Measurements from ENCODE around the gene FUT8. TPM values are rescaled to one million over a fixed set of nuclear protein-coding genes. Genes with fewer than 3 reads are reported as not detected.

FUT8 gene
- total and polyA plus RNA-seq, 8 donors = 5.8 to 42.6 (median 20.3) TPM

GRCh38 chr14:65594882-65595237 lies 182.3 kb downstream of the FUT8 start:
- Histone ChIP-seq H3K27ac (no peak overlapping the region), H3K36me3 (no peaks in the 10 kb centered on the region), H3K9me3 (no peaks in the 10 kb centered on the region), H3K4me3 (no peak overlapping the region), H3K27me3 (no peaks in the 10 kb centered on the region), H3K4me1 (peaks cover 0 to 10% (median 0%) of the 10 kb centered on the region in 3 donors)
- DNase-seq (no peak), FAIRE-seq (no peak), ATAC-seq (no peak)
- WGBS, 2 donors = 89 to 97% methylated on average over 5 of the region's 5 CpGs
- intact Hi-C loops (cut with DNase I) = no loop called here
- no peak for TF ChIP-seq CTCF (IDR thresholded peaks at IDR 0.05)

- ATAC-seq (no peak), DNase-seq (no peak), FAIRE-seq (no peak)
- Histone ChIP-seq H3K36me3 (no peaks in the 10 kb centered on the region), H3K27me3 (no peaks in the 10 kb centered on the region), H3K4me3 (no peak overlapping the region), H3K9me3 (no peaks in the 10 kb centered on the region), H3K27ac (no peak overlapping the region), H3K4me1 (peaks cover 0 to 6% (median 0%) of the 10 kb centered on the region in 3 donors)
- TF ChIP-seq CTCF (IDR thresholded peaks at IDR 0.05) = no peak
- 0% methylated on average over 1 of the region's 1 CpG for WGBS, 2 donors
- intact Hi-C loops (cut with DNase I) = no loop called here
Measured at GRCh38 chr14:65599375-65599774, 186.8 kb downstream of the FUT8 start.

- ATAC-seq (no peak), DNase-seq (no peak), FAIRE-seq (no peak)
- H3K36me3 ChIP-seq = no peaks in the 10 kb centered on the region
- H3K27ac ChIP-seq = no peak overlapping the region
- H3K9me3 ChIP-seq = no peaks in the 10 kb centered on the region
- WGBS, 2 donors = 69 to 72% methylated on average over 3 of the region's 3 CpGs
- intact Hi-C loops (cut with DNase I) = no loop called here
- H3K4me3 ChIP-seq = no peak overlapping the region
- no peaks in the 10 kb centered on the region for H3K27me3 ChIP-seq
- no peak for TF ChIP-seq CTCF (IDR thresholded peaks at IDR 0.05)
- peaks cover 0 to 5% (median 0%) of the 10 kb centered on the region in 3 donors for H3K4me1 ChIP-seq
Measured at GRCh38 chr14:65600742-65601141, 188.2 kb downstream of the FUT8 start.

- Histone ChIP-seq H3K4me1 (peaks cover 0 to 2% (median 0%) of the 10 kb centered on the region in 3 donors), H3K9me3 (no peaks in the 10 kb centered on the region), H3K27ac (no peak overlapping the region), H3K4me3 (no peak overlapping the region), H3K36me3 (no peaks in the 10 kb centered on the region), H3K27me3 (no peaks in the 10 kb centered on the region)
- intact Hi-C loops (cut with DNase I) = no loop called here
- ATAC-seq = no peak
- no peak for TF ChIP-seq CTCF (IDR thresholded peaks at IDR 0.05)
- FAIRE-seq = no peak
- DNase-seq = no peak
Measured at GRCh38 chr14:65604535-65604934, 192.0 kb downstream of the FUT8 start.

DNA sequence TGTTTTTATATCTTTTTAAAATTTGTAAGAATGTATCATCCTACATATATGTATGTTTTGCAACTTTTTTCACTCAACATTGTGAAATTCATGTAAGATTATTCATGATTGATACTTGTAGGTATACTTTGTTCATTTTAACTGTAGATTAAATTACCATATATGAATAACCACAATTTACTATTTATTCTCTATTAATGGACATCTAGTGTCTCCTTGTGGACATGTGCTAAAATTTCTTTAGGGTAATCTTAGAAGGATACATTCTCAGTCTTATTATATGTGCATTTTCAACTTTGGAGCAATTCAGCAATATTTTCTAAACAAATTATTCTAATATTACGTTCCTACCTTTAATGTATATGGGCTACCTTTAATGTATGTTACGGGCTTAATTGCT lies 192.4 kb downstream of the FUT8 start:
- Histone ChIP-seq H3K27ac (no peak overlapping the region), H3K9me3 (no peaks in the 10 kb centered on the region), H3K36me3 (no peaks in the 10 kb centered on the region), H3K4me3 (no peak overlapping the region), H3K27me3 (no peaks in the 10 kb centered on the region), H3K4me1 (no peaks in the 10 kb centered on the region)
- WGBS, 2 donors = 46 to 50% methylated on average over 2 of the region's 2 CpGs
- no peak for TF ChIP-seq CTCF (IDR thresholded peaks at IDR 0.05)
- ATAC-seq (no peak), DNase-seq (no peak), FAIRE-seq (no peak)
- intact Hi-C loops (cut with DNase I) = no loop called here

Data from pancreas (tissue), 10 donors.